ENCODE data around the gene DICER1. TPM values are rescaled to one million over a fixed set of nuclear protein-coding genes. Genes with fewer than 3 reads are reported as not detected.

Gene DICER1
- total and polyA plus RNA-seq, 9 of the 15 experiments (the other 6 are each of a cell fraction or from before 2014, with no cell fraction given) = 2.5 to 23.2 (median 12.4) TPM

DNA sequence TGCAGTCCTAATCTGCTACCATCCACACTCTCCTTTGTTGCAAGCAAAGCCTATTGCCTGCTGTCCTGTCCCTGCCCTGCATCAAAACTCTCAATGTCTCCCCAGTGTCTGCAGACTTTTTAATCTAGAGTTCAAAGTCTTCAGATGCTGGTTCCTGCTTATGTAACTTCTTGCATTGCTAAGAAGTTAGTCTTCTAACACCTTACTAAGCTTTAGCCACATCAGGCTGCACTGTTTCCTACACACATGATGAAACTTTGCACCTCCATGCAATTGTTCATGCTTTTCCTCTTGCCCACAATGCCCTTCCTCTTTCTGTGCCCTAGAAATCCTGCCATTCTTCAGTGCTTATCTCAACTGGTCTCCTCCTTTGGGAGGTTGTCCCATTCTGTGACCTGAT, 16.2 kb upstream of the DICER1 start (continued):
- no peak for TF ChIP-seq POLR3G (IDR thresholded peaks at IDR 0.05; ENCODE audit: extremely low read depth, insufficient read length, insufficient replicate concordance)
- TF ChIP-seq, protein P1, sequence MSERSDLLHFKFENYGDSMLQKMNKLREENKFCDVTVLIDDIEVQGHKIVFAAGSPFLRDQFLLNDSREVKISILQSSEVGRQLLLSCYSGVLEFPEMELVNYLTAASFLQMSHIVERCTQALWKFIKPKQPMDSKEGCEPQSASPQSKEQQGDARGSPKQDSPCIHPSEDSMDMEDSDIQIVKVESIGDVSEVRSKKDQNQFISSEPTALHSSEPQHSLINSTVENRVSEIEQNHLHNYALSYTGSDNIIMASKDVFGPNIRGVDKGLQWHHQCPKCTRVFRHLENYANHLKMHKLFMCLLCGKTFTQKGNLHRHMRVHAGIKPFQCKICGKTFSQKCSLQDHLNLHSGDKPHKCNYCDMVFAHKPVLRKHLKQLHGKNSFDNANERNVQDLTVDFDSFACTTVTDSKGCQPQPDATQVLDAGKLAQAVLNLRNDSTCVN (CRISPR knock-in tag; IDR thresholded peaks at IDR 0.05) = no peak
- no peak for TF ChIP-seq ZNF584 (CRISPR knock-in tag; IDR thresholded peaks at IDR 0.05; ENCODE audit: low read depth)
- TF ChIP-seq NFIX (CRISPR knock-in tag; IDR thresholded peaks at IDR 0.05; ENCODE audit: low read depth) = no peak
- TF ChIP-seq HMG20B (CRISPR knock-in tag; IDR thresholded peaks at IDR 0.05) = no peak

DNA sequence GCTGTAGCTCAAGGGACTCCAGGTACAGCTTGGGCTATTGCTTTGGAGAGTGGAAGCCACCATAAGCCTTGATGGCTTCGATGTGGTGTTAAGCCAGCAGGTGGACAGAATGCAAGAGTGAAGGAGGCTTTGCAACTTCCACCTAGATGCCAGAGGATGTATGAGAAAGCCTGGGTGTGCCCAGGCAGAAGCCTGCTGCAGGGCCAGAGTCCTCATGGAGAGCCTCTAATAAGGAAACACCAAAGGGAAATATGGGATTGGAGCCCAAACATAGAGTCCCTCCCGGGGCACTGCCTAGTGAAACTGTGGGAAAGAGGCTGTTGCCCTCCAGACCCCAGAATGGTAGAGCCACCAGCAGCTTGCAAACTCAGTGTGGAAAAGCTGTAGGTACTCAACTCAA, 9.8 kb upstream of the DICER1 start:
- CTCF ChIA-PET (ENCODE audit: low intra/inter-chr PET ratio) = no interaction called here
- FAIRE-seq = no peak
- TF ChIP-seq MTA2 (IDR thresholded peaks at IDR 0.05; ENCODE audit: low read depth) (no peak), JUNB (CRISPR knock-in tag; conservative IDR thresholded peaks at IDR 0.05) (no peak), ZNF133 (CRISPR knock-in tag; IDR thresholded peaks at IDR 0.05) (no peak), MIER1 (IDR thresholded peaks at IDR 0.05; ENCODE audit: low read depth) (no peak), SP2 (IDR thresholded peaks at IDR 0.05; ENCODE audit: extremely low read depth, low read depth, low read length, poor library complexity, severe bottlenecking) (no peak), GABPB2 (CRISPR knock-in tag; conservative IDR thresholded peaks at IDR 0.05) (no peak)
- TF ChIP-seq, protein P2, sequence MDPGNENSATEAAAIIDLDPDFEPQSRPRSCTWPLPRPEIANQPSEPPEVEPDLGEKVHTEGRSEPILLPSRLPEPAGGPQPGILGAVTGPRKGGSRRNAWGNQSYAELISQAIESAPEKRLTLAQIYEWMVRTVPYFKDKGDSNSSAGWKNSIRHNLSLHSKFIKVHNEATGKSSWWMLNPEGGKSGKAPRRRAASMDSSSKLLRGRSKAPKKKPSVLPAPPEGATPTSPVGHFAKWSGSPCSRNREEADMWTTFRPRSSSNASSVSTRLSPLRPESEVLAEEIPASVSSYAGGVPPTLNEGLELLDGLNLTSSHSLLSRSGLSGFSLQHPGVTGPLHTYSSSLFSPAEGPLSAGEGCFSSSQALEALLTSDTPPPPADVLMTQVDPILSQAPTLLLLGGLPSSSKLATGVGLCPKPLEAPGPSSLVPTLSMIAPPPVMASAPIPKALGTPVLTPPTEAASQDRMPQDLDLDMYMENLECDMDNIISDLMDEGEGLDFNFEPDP (CRISPR knock-in tag; IDR thresholded peaks at IDR 0.05) = no peak
- TF ChIP-seq, protein P3, sequence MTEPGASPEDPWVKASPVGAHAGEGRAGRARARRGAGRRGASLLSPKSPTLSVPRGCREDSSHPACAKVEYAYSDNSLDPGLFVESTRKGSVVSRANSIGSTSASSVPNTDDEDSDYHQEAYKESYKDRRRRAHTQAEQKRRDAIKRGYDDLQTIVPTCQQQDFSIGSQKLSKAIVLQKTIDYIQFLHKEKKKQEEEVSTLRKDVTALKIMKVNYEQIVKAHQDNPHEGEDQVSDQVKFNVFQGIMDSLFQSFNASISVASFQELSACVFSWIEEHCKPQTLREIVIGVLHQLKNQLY (CRISPR knock-in tag; conservative IDR thresholded peaks at IDR 0.05) = no peak

More for the DNA sequence above, 9.8 kb upstream of the DICER1 start:
- intact Hi-C loops (cut with micrococcal nuclease) = no loop called here
- H3K9ac ChIP-seq (ENCODE audit: insufficient read depth in 1 of 2, low read depth in 2 of 2, low read length in 2 of 2) = no peak overlapping the region
- H3K36me3 ChIP-seq (ENCODE audit: control insufficient read depth, insufficient read depth, low read length) = no peaks in the 10 kb centered on the region
- 0% methylated on average over 1 of the region's 2 CpGs for WGBS (ENCODE audit: insufficient coverage, low coverage, missing lambda C conversion rate)
- H3K4me1 ChIP-seq (replicated peaks in 1 of 2; ENCODE audit: control insufficient read depth in 2 of 2, insufficient read depth in 2 of 2, low read length in 2 of 2) = no peaks in the 10 kb centered on the region
- H4K20me1 ChIP-seq (replicated peaks; ENCODE audit: control insufficient read depth, insufficient read depth, low read length) = no peaks in the 10 kb centered on the region
- no peak overlapping the region for H3K4me3 ChIP-seq
- peaks cover 0 to 5% of the 10 kb centered on the region in 2 experiments; a peak in 1 of 5 replicates for H3K27me3 ChIP-seq (ENCODE audit: control insufficient read depth in 2 of 2, insufficient read depth in 2 of 2, low read length in 2 of 2)
- in situ Hi-C loops (cut with MboI) = no loop called here
- ATAC-seq = no peak
- H2AFZ ChIP-seq (ENCODE audit: low read depth, low read length) = no peak overlapping the region
- H3K27ac ChIP-seq (ENCODE audit: extremely low read depth, low read depth, low read length) = no peak overlapping the region
- H3K9me1 ChIP-seq (ENCODE audit: control insufficient read depth, insufficient read depth, low read length) = no peaks in the 10 kb centered on the region
- H3K9me3 ChIP-seq (replicated peaks; ENCODE audit: control insufficient read depth, insufficient read depth, low read depth, low read length) = no peaks in the 10 kb centered on the region
- BruUV-seq (replicated peaks) = no TSS peak
- no peak overlapping the region for H3K4me2 ChIP-seq (ENCODE audit: insufficient read depth, low read length)
- POLR2A ChIA-PET = no interaction called here
- H3K79me2 ChIP-seq (ENCODE audit: control insufficient read depth, insufficient read depth, low read length) = no peaks in the 10 kb centered on the region
- DNase-seq (ENCODE audit: extremely low read depth in 1 of 4, low spot score in 3 of 4) = no peak

Measured in K562 (cell line).